Activated CD4-positive, alpha-beta T cell treated with anti-CD3 and anti-CD28 coated beads, Interleukin-2, amount 10 ng/mL, durations not matched to agents 24 days and 14 days (primary cell): Measurements from ENCODE around the gene FLOT1. TPM values are rescaled to one million over a fixed set of nuclear protein-coding genes. Genes with fewer than 3 reads are reported as not detected.

Source experiments
- DNase-seq: peaks from one replicate; pipeline ENCODE4 v3.0.0; 2022
- H3K27ac Mint-ChIP-seq: one replicate; pipeline ENCODE4 v1.8.0; 2022; ENCODE audit warnings: mild to moderate bottlenecking, mixed read lengths
- H3K27me3 Mint-ChIP-seq: one replicate; pipeline ENCODE4 v1.8.0; 2022; ENCODE audit warnings: mixed read lengths
- H3K36me3 Mint-ChIP-seq: one replicate; pipeline ENCODE4 v1.8.0; 2022; ENCODE audit warnings: low read depth, mild to moderate bottlenecking, mixed read lengths
- H3K4me1 Mint-ChIP-seq: one replicate; pipeline ENCODE4 v1.8.0; 2021; ENCODE audit warnings: mixed read lengths
- H3K4me3 Mint-ChIP-seq: one replicate; pipeline ENCODE4 v1.8.0; 2022; ENCODE audit warnings: mild to moderate bottlenecking, moderate library complexity, mixed read lengths
- H3K9me3 Mint-ChIP-seq: one replicate; pipeline ENCODE4 v1.8.0; 2021; ENCODE audit warnings: mixed read lengths
- intact Hi-C: fragments of 100-400 bp; cut with micrococcal nuclease; formaldehyde crosslinking; loops from one replicate; pipeline ENCODE4 v1.15.1; 2023
- total RNA-seq: library from RNA; stranded (reverse); gene quantifications from 2 replicates; pipeline ENCODE4 v1.2.3, GENCODE V29; 2022

FLOT1 gene
- total RNA-seq, 1 donor from 2014 or later: 260 TPM

DNA sequence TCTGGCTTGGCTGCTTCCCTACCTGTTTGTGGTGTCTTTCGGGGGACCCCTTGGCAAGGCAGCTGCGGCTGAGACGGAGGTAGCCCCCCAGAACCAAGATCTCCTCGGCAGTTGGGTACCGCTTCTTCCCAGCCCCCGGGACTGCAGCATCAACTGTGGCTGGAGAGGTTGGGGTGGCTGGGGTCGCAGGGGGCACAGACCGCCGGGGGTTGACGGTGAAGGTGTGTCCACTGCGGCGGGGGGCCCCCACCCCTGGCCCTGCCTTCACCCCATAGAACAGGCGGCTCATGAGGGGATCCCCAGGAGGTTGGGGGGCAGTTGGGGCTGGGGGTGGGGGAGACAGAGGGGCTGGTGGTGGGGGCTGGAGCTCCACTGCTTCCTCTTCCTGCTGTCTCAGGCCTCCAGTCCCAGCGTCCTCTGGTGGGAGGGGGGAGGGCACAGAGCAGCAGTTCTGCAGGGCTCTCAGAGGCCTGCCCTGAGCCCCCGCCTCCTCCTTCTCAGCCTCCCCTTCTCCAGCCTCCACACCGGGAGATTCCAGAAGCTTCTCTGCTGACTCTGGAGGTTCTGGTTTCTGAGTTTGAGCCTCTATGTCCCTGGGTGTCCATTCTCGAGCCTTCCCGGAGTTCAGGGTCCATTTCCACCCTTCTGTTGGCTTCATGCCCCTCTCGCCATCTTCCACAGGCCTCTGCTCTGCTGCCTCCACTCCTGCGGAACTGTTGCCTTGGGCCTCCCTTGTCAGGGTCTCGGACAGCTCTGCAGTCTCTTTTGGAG is 57.9 kb downstream of the FLOT1 start:
- peak overlapping the region; percentile 94 for H3K4me3 Mint-ChIP-seq
- no peaks in the 10 kb centered on the region for H3K27me3 Mint-ChIP-seq
- H3K9me3 Mint-ChIP-seq: no peaks in the 10 kb centered on the region
- intact Hi-C loops: loop anchor here (5.0 to 10.0 kb wide), 3 partner anchors 53 to 810 kb away; partner anchors contain the start of gene MICB
- peaks cover 50% of the 10 kb centered on the region for H3K4me1 Mint-ChIP-seq
- DNase-seq: peak; percentile 87
- peaks cover 72% of the 10 kb centered on the region for H3K36me3 Mint-ChIP-seq
- peak overlapping the region; percentile 97 for H3K27ac Mint-ChIP-seq

DNA sequence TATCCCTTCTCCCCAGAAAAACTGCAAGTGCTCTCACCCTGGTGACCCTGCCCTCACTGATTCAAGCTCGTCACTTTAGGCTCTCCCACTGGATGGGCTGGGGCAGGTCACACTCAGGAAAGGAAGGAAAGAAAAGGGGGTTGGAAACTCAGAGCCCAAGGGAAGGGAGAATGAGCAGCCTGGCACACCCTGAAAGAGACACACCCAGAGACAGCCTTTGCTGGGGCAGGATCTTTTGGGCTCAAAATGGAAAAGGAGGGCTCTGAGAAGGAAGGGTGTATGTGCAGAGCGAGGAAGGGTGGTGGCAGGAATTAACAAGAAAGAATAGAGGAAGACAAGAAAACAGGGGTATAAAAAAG is 58.5 kb downstream of the FLOT1 start:
- Mint-ChIP-seq H3K27me3 (no peaks in the 10 kb centered on the region), H3K27ac (peak overlapping the region; percentile 97), H3K4me1 (peaks cover 50% of the 10 kb centered on the region), H3K4me3 (peak overlapping the region; percentile 94), H3K36me3 (peaks cover 78% of the 10 kb centered on the region), H3K9me3 (no peaks in the 10 kb centered on the region)
- peak; percentile 65 for DNase-seq
- intact Hi-C loops: loop anchor here (2.0 to 10.0 kb wide), 4 partner anchors 53 to 811 kb away; partner anchors contain the start of gene MICB

DNA sequence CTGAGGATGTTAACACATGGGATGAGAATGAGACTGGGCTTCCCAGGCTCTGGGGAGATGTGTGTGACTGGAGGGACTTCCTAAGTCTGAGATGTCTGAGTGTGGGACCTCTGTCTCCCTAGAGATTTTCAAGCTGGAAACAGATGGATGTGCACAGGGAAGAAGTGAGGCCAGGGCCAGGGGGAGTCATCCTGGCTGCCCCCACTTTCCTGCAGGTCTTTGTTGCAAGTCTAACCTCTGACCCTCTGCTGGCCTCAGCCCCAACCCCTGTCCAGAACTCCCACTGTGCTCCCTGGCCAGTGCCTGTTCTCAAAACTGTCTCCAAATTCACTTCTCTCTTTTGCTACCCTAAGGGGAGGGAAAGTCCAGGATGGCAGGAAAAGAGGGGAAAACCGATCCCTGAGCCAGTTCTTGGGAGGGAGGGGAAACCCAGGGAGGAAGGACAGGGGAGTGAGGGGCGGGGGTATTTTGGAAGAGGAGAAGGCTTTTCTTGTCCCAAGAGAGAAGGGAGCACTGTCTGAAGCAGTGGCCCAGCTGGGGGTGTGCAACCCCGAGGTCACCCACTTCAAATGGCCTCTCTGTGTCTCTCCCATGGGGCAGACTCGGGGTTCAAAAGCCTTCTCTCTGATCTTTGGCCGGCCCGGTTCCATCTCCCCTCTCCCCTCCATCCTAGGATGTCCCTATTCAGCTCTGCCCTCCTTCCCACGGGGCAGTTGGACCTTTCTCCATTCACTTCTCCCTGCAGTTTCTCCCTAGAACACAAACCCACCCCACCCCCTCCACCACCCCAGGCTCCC is 59.1 kb downstream of the FLOT1 start:
- Mint-ChIP-seq H3K27me3 (no peaks in the 10 kb centered on the region), H3K4me1 (peaks cover 48% of the 10 kb centered on the region), H3K4me3 (peak overlapping the region; percentile 94), H3K36me3 (peaks cover 81% of the 10 kb centered on the region), H3K9me3 (no peaks in the 10 kb centered on the region), H3K27ac (peak overlapping the region; percentile 97)
- intact Hi-C loops: loop anchor here (2.0 to 10.0 kb wide), 4 partner anchors 54 to 811 kb away; partner anchors contain the start of gene MICB
- peak; percentile 71 for DNase-seq

DNA sequence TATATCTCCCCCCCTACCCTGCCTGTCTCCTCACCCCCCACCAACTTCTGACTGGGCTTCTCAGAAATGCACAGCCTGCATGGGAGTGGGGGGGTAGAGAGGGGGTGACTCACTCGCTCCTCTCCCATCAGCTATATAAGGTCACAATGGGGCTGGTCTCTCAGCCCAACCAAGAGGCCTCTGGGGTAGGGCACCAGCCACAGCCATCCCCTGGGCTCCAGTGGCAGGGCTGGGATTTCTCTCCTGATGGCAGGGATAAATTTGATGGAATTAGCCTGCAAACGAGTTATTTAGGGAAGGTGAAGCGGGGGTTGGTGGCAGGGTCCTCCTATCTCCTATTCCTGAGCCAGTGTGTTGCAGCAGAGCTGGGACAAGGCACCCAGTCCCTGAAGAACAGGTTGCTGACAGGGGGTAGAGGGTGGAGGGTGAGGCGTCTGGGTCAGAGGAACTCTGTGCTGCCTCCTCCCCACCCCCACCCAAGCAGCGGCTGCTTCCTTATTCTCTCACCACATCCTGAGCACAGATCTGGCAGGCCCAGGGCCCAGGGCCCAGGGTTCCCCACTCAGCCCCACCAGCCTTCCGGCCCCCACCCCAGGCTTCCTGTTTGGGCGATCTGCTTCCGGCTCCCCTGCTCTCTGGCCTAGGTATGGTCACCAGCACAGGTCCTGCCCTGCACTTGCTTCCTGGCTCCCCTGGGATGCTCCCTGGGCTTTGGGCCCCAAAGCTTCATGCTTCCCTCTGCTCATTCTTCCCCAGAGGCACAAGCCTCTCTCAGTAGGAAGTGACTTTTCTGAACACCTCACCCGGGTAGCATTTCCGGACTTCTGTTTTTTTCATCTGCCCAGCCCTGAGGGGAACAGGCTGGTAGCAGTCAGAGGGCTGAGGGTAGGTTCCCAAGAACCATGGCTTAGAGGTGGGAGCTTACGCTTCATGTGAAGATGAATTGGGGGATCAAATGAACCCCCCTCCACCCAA is 60.1 kb downstream of the FLOT1 start:
- H3K4me3 Mint-ChIP-seq: peak overlapping the region; percentile 94
- H3K27ac Mint-ChIP-seq: peak overlapping the region; percentile 97
- peaks cover 39% of the 10 kb centered on the region for H3K4me1 Mint-ChIP-seq
- no peaks in the 10 kb centered on the region for H3K27me3 Mint-ChIP-seq
- intact Hi-C loops: loop anchor here (1.0 to 10.0 kb wide), 8 partner anchors 35 to 812 kb away; partner anchors contain the start of genes MDC1, MICB, MRPS18B and PPP1R10
- DNase-seq: peak; percentile 96
- H3K36me3 Mint-ChIP-seq: peaks cover 83% of the 10 kb centered on the region
- no peaks in the 10 kb centered on the region for H3K9me3 Mint-ChIP-seq

DNA sequence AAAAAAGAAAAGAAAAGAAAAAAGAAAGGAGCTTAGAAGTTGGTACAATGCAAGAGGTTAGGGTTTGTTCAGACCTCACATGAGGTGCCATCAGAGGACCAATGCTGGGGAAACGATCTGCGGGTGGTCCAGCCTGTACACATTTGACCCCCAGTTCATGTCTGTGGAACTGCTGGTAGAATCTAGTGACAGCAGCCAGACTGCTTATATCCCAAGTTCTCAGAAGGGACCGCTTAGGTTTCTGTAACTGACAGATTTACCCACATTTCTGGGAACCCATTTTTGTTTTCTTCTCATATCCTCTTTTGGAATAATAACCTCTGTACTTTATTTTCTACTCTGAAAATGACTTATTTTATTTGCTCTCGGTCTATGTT is 60.7 kb downstream of the FLOT1 start:
- H3K9me3 Mint-ChIP-seq: no peaks in the 10 kb centered on the region
- peak overlapping the region; percentile 94 for H3K4me3 Mint-ChIP-seq
- H3K4me1 Mint-ChIP-seq: peaks cover 41% of the 10 kb centered on the region
- H3K36me3 Mint-ChIP-seq: peaks cover 90% of the 10 kb centered on the region
- peak; percentile 75 for DNase-seq
- intact Hi-C loops: loop anchor here (1.0 to 10.0 kb wide), 8 partner anchors 36 to 813 kb away; partner anchors contain the start of genes MDC1, MICB, MRPS18B and PPP1R10
- no peaks in the 10 kb centered on the region for H3K27me3 Mint-ChIP-seq
- peak overlapping the region; percentile 97 for H3K27ac Mint-ChIP-seq

DNA sequence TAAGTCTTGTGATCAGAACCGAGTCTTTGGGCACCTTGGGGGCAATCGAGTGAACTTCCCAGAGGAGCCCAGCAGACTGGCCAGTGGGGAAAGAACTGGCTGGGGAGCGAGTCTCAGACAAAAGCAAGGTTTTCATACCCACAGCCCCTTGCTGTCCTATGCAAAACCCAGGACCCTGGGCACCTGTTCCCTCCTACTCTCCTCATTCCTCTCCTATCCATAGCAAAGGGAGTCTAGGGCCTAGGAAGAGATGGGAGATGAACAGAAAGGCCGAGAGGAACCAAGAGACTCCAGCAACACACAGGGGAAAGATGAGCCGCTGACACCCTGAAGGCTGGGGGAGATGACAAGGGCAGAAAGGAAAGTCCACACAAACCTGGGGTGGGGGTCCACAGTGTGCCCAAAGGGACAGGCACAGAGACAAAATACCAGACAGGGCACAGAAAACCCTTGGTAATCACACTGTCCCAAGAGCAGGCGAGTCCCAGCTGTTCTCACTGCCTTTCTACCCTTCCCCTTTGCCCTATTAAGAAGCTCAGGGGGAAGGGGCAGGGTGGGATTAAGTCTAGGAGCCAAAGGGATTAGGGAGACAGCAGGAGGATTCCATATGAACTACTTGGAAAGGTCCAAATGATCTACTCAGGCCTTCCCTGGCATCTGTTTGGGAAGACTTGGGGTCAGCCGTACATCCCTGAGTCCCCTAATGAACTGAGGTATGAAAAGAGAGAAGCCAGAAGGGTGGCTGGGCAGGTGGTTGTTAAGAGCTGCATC is 62.5 kb downstream of the FLOT1 start:
- Mint-ChIP-seq H3K4me3 (peak overlapping the region; percentile 94), H3K9me3 (no peaks in the 10 kb centered on the region), H3K4me1 (peaks cover 40% of the 10 kb centered on the region), H3K27me3 (no peaks in the 10 kb centered on the region), H3K27ac (peak overlapping the region; percentile 97), H3K36me3 (peaks cover 85% of the 10 kb centered on the region)
- DNase-seq: peak; percentile 67
- intact Hi-C loops: loop anchor here (1.0 to 10.0 kb wide), 6 partner anchors 42 to 815 kb away; partner anchors contain the start of genes HLA-E and MICB

DNA sequence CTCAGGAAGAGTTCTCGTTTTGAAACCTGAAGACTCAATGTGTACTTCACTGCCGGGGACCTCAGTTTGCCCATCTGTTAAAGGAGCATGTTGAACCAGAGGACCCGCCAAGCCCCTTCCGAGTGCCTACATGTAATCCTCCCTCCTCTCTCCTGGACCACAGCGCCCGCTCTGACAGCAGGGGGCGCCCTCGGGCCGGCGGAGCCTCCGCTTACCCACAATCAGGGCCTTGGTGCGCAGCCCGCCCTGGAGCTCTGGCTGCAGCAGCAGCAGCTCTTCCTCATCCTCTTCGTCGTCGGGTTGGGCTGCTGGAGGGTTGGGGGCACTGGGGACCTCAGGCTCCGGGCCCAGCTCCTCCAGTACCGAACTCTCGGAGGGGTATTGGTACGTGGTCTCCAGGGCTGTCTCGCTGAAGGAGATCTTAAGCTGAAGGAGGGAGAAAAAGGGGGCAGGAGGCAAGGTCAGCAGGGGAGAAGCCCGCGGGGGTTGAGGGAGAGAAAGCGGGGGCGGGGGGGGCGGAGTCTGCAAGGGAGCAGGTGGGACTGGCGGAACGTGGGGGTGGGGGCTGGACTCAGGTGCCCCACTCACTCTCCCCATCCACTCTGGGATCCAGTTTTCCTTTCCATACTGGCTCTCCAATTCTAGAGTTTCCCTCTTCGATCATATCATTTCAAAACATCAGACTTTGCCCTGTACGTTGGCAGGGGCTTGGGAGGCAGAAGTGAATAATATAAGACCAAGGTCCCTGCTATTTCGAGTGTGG is 63.3 kb downstream of the FLOT1 start:
- peak overlapping the region; percentile 97 for H3K27ac Mint-ChIP-seq
- peak overlapping the region; percentile 94 for H3K4me3 Mint-ChIP-seq
- intact Hi-C loops: loop anchor here (1.0 to 10.0 kb wide), 3 partner anchors 43 to 198 kb away; partner anchors contain the start of gene HLA-E
- H3K36me3 Mint-ChIP-seq: peaks cover 79% of the 10 kb centered on the region
- H3K9me3 Mint-ChIP-seq: no peaks in the 10 kb centered on the region
- DNase-seq: peak; percentile 97
- H3K27me3 Mint-ChIP-seq: no peaks in the 10 kb centered on the region
- peaks cover 40% of the 10 kb centered on the region for H3K4me1 Mint-ChIP-seq

Other genes with a start within 250 kb of the FLOT1 start
- 80.9 and 93.0 TPM in 2 replicates for gene GNL1, start 186.2 kb downstream of the FLOT1 start, total RNA-seq
- 38.2 and 39.7 TPM in 2 replicates for gene PRR3, start 185.4 kb downstream of the FLOT1 start, total RNA-seq
- 123 and 125 TPM in 2 replicates for gene ABCF1, start 171.2 kb downstream of the FLOT1 start, total RNA-seq
- 106 and 107 TPM in 2 replicates for gene PPP1R10, start 125.4 kb downstream of the FLOT1 start, total RNA-seq
- 79.4 and 83.6 TPM in 2 replicates for gene MRPS18B, start 124.8 kb downstream of the FLOT1 start, total RNA-seq
- gene ATAT1, start 115.8 kb downstream of the FLOT1 start, total RNA-seq: 11.4 and 14.4 TPM in 2 replicates
- gene C6orf136, start 95.6 kb downstream of the FLOT1 start, total RNA-seq: 28.9 and 39.4 TPM in 2 replicates
- 53.4 and 56.7 TPM in 2 replicates for gene DHX16, start 69.7 kb downstream of the FLOT1 start, total RNA-seq
- gene PPP1R18, start 56.0 kb downstream of the FLOT1 start, total RNA-seq: 167 and 169 TPM in 2 replicates
- 20.2 and 20.5 TPM in 2 replicates for gene NRM, start 51.7 kb downstream of the FLOT1 start, total RNA-seq
- gene MDC1, start 25.4 kb downstream of the FLOT1 start, total RNA-seq: 93.9 and 97.2 TPM in 2 replicates
- gene TUBB, start 22.3 kb downstream of the FLOT1 start, total RNA-seq: 1,084 and 1,089 TPM in 2 replicates
- 512 and 516 TPM in 2 replicates for gene IER3, start 1.9 kb upstream of the FLOT1 start, total RNA-seq
- 18.8 and 22.9 TPM in 2 replicates for gene DDR1, start 141.8 kb upstream of the FLOT1 start, total RNA-seq
- 58.7 and 60.3 TPM in 2 replicates for gene GTF2H4, start 165.5 kb upstream of the FLOT1 start, total RNA-seq
- gene VARS2, start 171.6 kb upstream of the FLOT1 start, total RNA-seq: 74.8 and 84.2 TPM in 2 replicates
- not detected in 2 replicates for gene SFTA2, start 189.5 kb upstream of the FLOT1 start, total RNA-seq
- not detected in 2 replicates for gene MUCL3, start 198.3 kb upstream of the FLOT1 start, total RNA-seq
- gene MUC21, start 241.0 kb upstream of the FLOT1 start, total RNA-seq: not detected in 2 replicates